ENCODE results near the gene D2HGDH. TPM values are rescaled to one million over a fixed set of nuclear protein-coding genes. Genes with fewer than 3 reads are reported as not detected.

D2HGDH gene
- total and polyA plus RNA-seq, 8 donors, result 32.8 to 53.3 (median 39.7) TPM

- no peak overlapping the region for H3K27ac ChIP-seq
- intact Hi-C loops (cut with DNase I), result no loop called here
- H3K36me3 ChIP-seq, result peaks cover 0 to 28% of the 10 kb centered on the region in 2 donors
- no peak for DNase-seq
- peak; percentile 33 for ATAC-seq
- H3K9me3 ChIP-seq, result no peaks in the 10 kb centered on the region
- no peak overlapping the region for H3K4me3 ChIP-seq
- TF ChIP-seq CTCF (IDR thresholded peaks at IDR 0.05), result no peak
- no peaks in the 10 kb centered on the region for H3K27me3 ChIP-seq
- no peaks in the 10 kb centered on the region for H3K4me1 ChIP-seq
Observed at GRCh38 chr2:241762933-241763369, 28.5 kb downstream of the D2HGDH start.

- no peak overlapping the region for H3K4me3 ChIP-seq
- no peaks in the 10 kb centered on the region for H3K27me3 ChIP-seq
- no peak for TF ChIP-seq CTCF (IDR thresholded peaks at IDR 0.05)
- H3K4me1 ChIP-seq, result no peaks in the 10 kb centered on the region
- ATAC-seq (no peak), DNase-seq (no peak)
- peaks cover 0 to 26% of the 10 kb centered on the region in 2 donors for H3K36me3 ChIP-seq
- no peak overlapping the region for H3K27ac ChIP-seq
- H3K9me3 ChIP-seq, result no peaks in the 10 kb centered on the region
- intact Hi-C loops (cut with DNase I), result no loop called here
Observed at GRCh38 chr2:241763551-241764274, 29.3 kb downstream of the D2HGDH start.

- no peaks in the 10 kb centered on the region for H3K4me1 ChIP-seq
- H3K9me3 ChIP-seq, result no peaks in the 10 kb centered on the region
- no peaks in the 10 kb centered on the region for H3K27me3 ChIP-seq
- no peak overlapping the region for H3K4me3 ChIP-seq
- intact Hi-C loops (cut with DNase I), result no loop called here
- no peak for ATAC-seq
- H3K36me3 ChIP-seq, result peaks cover 0 to 17% of the 10 kb centered on the region in 2 donors
- no peak for TF ChIP-seq CTCF (IDR thresholded peaks at IDR 0.05)
- DNase-seq, result no peak
- no peak overlapping the region for H3K27ac ChIP-seq
Observed at GRCh38 chr2:241764275-241765241, 30.1 kb downstream of the D2HGDH start.

- Histone ChIP-seq H3K36me3 (peaks cover 0 to 8% of the 10 kb centered on the region in 2 donors), H3K27ac (no peak overlapping the region), H3K4me1 (peaks cover 0 to 7% of the 10 kb centered on the region in 2 donors), H3K27me3 (peaks cover 0 to 16% of the 10 kb centered on the region in 2 donors), H3K4me3 (no peak overlapping the region), H3K9me3 (no peaks in the 10 kb centered on the region)
- DNase-seq (peak in 1 of 4 donors; percentile 76), ATAC-seq (no peak)
- intact Hi-C loops (cut with DNase I), result no loop called here
- no peak for TF ChIP-seq CTCF (IDR thresholded peaks at IDR 0.05)
Observed at GRCh38 chr2:241767464-241768250, 33.2 kb downstream of the D2HGDH start.
